Measurements from ENCODE around the gene ZNF385D.

DNA sequence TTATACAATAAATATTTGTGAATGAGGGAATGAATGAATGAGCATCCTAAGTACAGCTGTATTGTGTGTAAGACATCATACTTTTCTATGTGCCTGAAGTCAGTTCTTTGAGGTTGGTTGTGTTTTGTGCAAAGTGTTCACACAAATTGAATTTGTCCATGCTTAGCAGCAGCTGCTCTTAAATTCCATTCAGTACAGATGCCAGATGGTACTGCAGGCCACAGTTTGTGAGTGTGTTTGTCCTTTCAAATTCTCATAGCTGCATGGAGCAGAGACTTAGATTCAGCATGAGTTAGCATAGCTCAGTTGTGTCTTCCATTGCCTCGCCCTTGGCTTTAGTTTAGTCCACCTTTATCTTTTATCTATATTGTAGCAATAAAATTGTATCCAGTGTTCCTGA lies 3.8 kb upstream of the ZNF385D start:
- TF ChIP-seq, protein P1, sequence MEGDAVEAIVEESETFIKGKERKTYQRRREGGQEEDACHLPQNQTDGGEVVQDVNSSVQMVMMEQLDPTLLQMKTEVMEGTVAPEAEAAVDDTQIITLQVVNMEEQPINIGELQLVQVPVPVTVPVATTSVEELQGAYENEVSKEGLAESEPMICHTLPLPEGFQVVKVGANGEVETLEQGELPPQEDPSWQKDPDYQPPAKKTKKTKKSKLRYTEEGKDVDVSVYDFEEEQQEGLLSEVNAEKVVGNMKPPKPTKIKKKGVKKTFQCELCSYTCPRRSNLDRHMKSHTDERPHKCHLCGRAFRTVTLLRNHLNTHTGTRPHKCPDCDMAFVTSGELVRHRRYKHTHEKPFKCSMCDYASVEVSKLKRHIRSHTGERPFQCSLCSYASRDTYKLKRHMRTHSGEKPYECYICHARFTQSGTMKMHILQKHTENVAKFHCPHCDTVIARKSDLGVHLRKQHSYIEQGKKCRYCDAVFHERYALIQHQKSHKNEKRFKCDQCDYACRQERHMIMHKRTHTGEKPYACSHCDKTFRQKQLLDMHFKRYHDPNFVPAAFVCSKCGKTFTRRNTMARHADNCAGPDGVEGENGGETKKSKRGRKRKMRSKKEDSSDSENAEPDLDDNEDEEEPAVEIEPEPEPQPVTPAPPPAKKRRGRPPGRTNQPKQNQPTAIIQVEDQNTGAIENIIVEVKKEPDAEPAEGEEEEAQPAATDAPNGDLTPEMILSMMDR (IDR thresholded peaks at IDR 0.05; ENCODE audit: low read depth, low read length, missing input control), result no peak
- no peak for TF ChIP-seq RXRA (IDR thresholded peaks at IDR 0.05)
- TF ChIP-seq FOXA1 (IDR thresholded peaks at IDR 0.05), result no peak

Measured in liver (tissue), 3 donors.